ENCODE measurements around the gene EXOC6B.

DNA sequence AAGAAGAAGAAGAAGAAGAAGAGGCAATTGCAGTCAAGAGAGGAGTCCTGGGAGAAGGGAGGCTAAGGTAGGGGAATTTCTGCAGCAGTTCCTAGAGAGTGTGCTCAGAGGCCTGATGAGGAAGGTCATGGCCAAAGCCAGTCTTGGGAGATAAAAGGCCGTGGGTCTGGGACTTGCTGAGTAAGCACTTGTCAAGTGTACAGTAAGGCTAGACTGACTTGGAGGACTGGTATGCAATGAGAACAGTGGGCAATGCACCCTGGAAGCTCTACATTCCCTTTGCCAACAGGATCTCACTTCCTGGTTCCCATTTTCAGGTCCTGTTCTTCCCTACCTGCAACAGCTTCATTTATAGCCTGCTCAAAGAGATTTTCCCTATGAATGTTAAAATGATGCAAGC lies 649.6 kb downstream of the EXOC6B start:
- TF ChIP-seq ZNF565 (CRISPR knock-in tag; conservative IDR thresholded peaks at IDR 0.05; ENCODE audit: low read depth) (no peak), TCF4 (CRISPR knock-in tag; IDR thresholded peaks at IDR 0.05; ENCODE audit: borderline replicate concordance) (no peak)

All from SK-N-SH treated with all-trans-retinoic acid at 6 μM for 48 hours (cell line).